Activated CD4-positive, alpha-beta T cell treated with anti-CD3 and anti-CD28 coated beads for 4 hours (primary cell): Measurements from ENCODE around the gene CLSTN2.

Experiments used
- DNase-seq, 2 donors: peaks; one replicate each; pipeline ENCODE4 v3.0.0-alpha.2; 2020

The CLSTN2 gene

GRCh38 chr3:139944256-139944910 is 9.4 kb downstream of the CLSTN2 start:
- no peak for DNase-seq

- DNase-seq, result no peak
These were observed 10.4 kb downstream of the CLSTN2 start for GRCh38 chr3:139945386-139945785.

GRCh38 chr3:139945942-139946341 is 11.0 kb downstream of the CLSTN2 start:
- DNase-seq, result no peak

GRCh38 chr3:139948467-139948866 is 13.5 kb downstream of the CLSTN2 start:
- DNase-seq, result no peak

GRCh38 chr3:139948898-139949297 is 13.9 kb downstream of the CLSTN2 start:
- DNase-seq, result no peak

- no peak for DNase-seq
These were observed 18.3 kb downstream of the CLSTN2 start for GRCh38 chr3:139953131-139953910.

- DNase-seq, result no peak
These were observed 19.3 kb downstream of the CLSTN2 start for GRCh38 chr3:139954146-139954860.

- DNase-seq, result no peak
These were observed 22.9 kb downstream of the CLSTN2 start for GRCh38 chr3:139957844-139958243.

GRCh38 chr3:139969386-139969785 is 34.4 kb downstream of the CLSTN2 start:
- no peak for DNase-seq

- DNase-seq, result no peak
These were observed 35.5 kb downstream of the CLSTN2 start for GRCh38 chr3:139970526-139970925.

- DNase-seq, result no peak
These were observed 39.9 kb downstream of the CLSTN2 start for GRCh38 chr3:139974809-139975425.

GRCh38 chr3:139975594-139976365 is 40.8 kb downstream of the CLSTN2 start:
- no peak for DNase-seq

- DNase-seq, result no peak
These were observed 44.0 kb downstream of the CLSTN2 start for GRCh38 chr3:139978966-139979365.

- no peak for DNase-seq
These were observed 45.0 kb downstream of the CLSTN2 start for GRCh38 chr3:139979991-139980390.

- no peak for DNase-seq
These were observed 47.4 kb downstream of the CLSTN2 start for GRCh38 chr3:139982404-139982803.

- DNase-seq, result no peak
These were observed 50.6 kb downstream of the CLSTN2 start for GRCh38 chr3:139985576-139985975.

- DNase-seq, result no peak
These were observed 52.9 kb downstream of the CLSTN2 start for GRCh38 chr3:139987908-139988307.

- no peak for DNase-seq
These were observed 53.6 kb downstream of the CLSTN2 start for GRCh38 chr3:139988472-139989156.

GRCh38 chr3:139994891-139995290 is 59.9 kb downstream of the CLSTN2 start:
- no peak for DNase-seq

GRCh38 chr3:140004271-140004670 is 69.3 kb downstream of the CLSTN2 start:
- DNase-seq, result no peak

GRCh38 chr3:140006331-140006730 is 71.3 kb downstream of the CLSTN2 start:
- DNase-seq, result no peak

GRCh38 chr3:140007081-140007480 is 72.1 kb downstream of the CLSTN2 start:
- DNase-seq, result no peak
